Liver (tissue), 9 donors: ENCODE measurements around the gene MBOAT1. TPM values are rescaled to one million over a fixed set of nuclear protein-coding genes. Genes with fewer than 3 reads are reported as not detected.

Experiments used
- DNase-seq: peaks from one replicate; pipeline ENCODE4 v3.0.0-alpha.2; 2017; ENCODE audit warnings: low spot score
- H3K27ac ChIP-seq, 2 donors: one replicate each; pipeline ENCODE4 v1.7.0; 2013; ENCODE audit warnings: inconsistent platforms in 2 of 2, low read length in 2 of 2, control low read depth in 1 of 2, low read depth in 1 of 2, mild to moderate bottlenecking in 1 of 2
- H3K27me3 ChIP-seq, 4 donors: one replicate each; pipeline versions ENCODE4 v1.6.1 to v1.7.0; 2013; ENCODE audit warnings: low read length in 3 of 4, inconsistent platforms in 1 of 4, mild to moderate bottlenecking in 1 of 4, moderate library complexity in 1 of 4; ENCODE audit not compliant: control insufficient read depth in 4 of 4, insufficient read depth in 4 of 4
- H3K36me3 ChIP-seq, 4 donors: one replicate each; pipeline versions ENCODE4 v1.6.1 to v1.7.0; 2013; ENCODE audit warnings: low read length in 3 of 4, mild to moderate bottlenecking in 3 of 4, low read depth in 1 of 4, moderate library complexity in 1 of 4; ENCODE audit not compliant: control insufficient read depth in 4 of 4, insufficient read depth in 3 of 4
- H3K4me1 ChIP-seq, 4 donors: one replicate each; pipeline versions ENCODE4 v1.6.1 to v1.7.0; 2013; ENCODE audit warnings: low read length in 3 of 4, mild to moderate bottlenecking in 3 of 4, moderate library complexity in 1 of 4; ENCODE audit not compliant: control insufficient read depth in 4 of 4, insufficient read depth in 4 of 4
- H3K4me3 ChIP-seq, 3 donors: one replicate each; pipeline versions ENCODE4 v1.6.1 to v1.7.0; 2013; ENCODE audit warnings: low read length in 3 of 3, control low read depth in 1 of 3, low read depth in 1 of 3, mild to moderate bottlenecking in 1 of 3
- H3K9ac ChIP-seq, 2 donors: one replicate each; pipeline ENCODE4 v1.7.0; 2013; ENCODE audit warnings: low read length in 2 of 2, mild to moderate bottlenecking in 2 of 2, moderate library complexity in 2 of 2, control low read depth in 1 of 2, low read depth in 1 of 2
- H3K9me3 ChIP-seq, 4 donors: one replicate each; pipeline versions ENCODE4 v1.6.1 to v1.7.0; 2013; ENCODE audit warnings: low read length in 3 of 4; ENCODE audit not compliant: control insufficient read depth in 4 of 4
- CTCF ChIP-seq: fragments of 150-350 bp; IDR thresholded peaks from 2 replicates; pipeline ENCODE4 v1.5.1; 2017; ENCODE audit warnings: improper control_type of control experiment, low read depth, low read length; ENCODE audit not compliant: missing input control
- FOXA1 ChIP-seq: IDR thresholded peaks from 2 replicates; pipeline ENCODE4 v1.6.1; 2016; ENCODE audit warnings: antibody characterized with exemption
- HNF4A ChIP-seq, 2 donors: conservative IDR thresholded peaks; 2 replicates each; pipeline ENCODE4 v1.6.1; 2016; ENCODE audit warnings: antibody characterized with exemption in 2 of 2, mild to moderate bottlenecking in 2 of 2
- HNF4G ChIP-seq: IDR thresholded peaks from 2 replicates; pipeline ENCODE4 v1.6.1; 2016; ENCODE audit warnings: antibody characterized with exemption
- JUND ChIP-seq, 2 donors: IDR thresholded peaks; 2 replicates each; pipeline ENCODE4 v1.6.1; 2016; ENCODE audit warnings: antibody characterized with exemption in 2 of 2
- RAD21 ChIP-seq, 2 donors: IDR thresholded peaks; 2 replicates each; pipeline ENCODE4 v1.6.1; 2016; ENCODE audit warnings: antibody characterized with exemption in 2 of 2, mild to moderate bottlenecking in 2 of 2
- SP1 ChIP-seq: IDR thresholded peaks from 2 replicates; pipeline ENCODE4 v1.6.1; 2018; ENCODE audit warnings: antibody characterized with exemption, mild to moderate bottlenecking
- WGBS: extraction: QIAGEN DNeasy Blood & Tissue Kit; methylation state at CpG from one replicate; pipeline ENCODE4 v1.1.7; 2013; 5-methylcytosine and 5-hydroxymethylcytosine counted together
- polyA plus RNA-seq, 2 donors: library from polyadenylated mRNA; stranded (reverse) in 1 of 2; unstranded in 1 of 2; fragments of 200-250 nt in 1 of 2; fragments of >200 nt in 1 of 2; fragmentation: Nextera tagmentation in 1 of 2; extraction: Ambion mirVana in 1 of 2; gene quantifications; one replicate each; pipeline versions ENCODE4 v1.2.1 to v1.2.3, GENCODE V29; 2013 to 2015
- total RNA-seq, 2 donors: library from RNA; depleted of rRNA; stranded (reverse); fragments of >200 nt; gene quantifications; one replicate each; pipeline ENCODE4 v1.2.3, GENCODE V29; 2014
- TF ChIP-seq, protein P1 (sequence below): IDR thresholded peaks from 2 replicates; pipeline ENCODE4 v1.6.1; 2016; ENCODE audit warnings: antibody characterized with exemption
- TF ChIP-seq, protein P2 (sequence below): IDR thresholded peaks from 2 replicates; pipeline ENCODE4 v1.6.1; 2016; ENCODE audit warnings: antibody characterized with exemption, mild to moderate bottlenecking
- donor health status: healthy.
- donor health status: healthy.
- donor health status: healthy.
- donor health status: healthy.
- donor health status: healthy.

MBOAT1 gene
- total and polyA plus RNA-seq, 4 donors = 1.2 to 9.3 (median 3.3) TPM

DNA sequence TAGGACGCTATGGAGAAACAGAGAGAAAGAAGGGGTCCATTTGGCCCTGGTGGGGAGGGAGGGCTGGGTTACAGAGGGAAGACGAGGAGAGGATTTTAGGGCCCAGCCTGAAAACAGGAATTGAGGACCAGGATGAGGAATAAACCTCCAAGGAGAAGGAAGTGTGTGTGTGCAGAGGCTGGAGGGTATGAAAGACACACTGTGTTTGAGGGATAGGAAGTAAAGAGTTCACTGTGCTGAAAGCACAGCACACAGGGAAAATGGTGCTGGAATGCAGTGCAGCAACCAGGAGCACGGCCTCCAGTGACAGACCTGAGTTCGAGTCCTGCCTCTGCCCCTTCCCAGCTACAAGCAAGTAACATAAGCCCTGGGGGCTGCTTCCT is 7.8 kb downstream of the MBOAT1 start (continued):
- TF ChIP-seq CTCF = no peak
- TF ChIP-seq SP1 = no peak
- TF ChIP-seq JUND (IDR thresholded peaks at IDR 0.05) = no peak

DNA sequence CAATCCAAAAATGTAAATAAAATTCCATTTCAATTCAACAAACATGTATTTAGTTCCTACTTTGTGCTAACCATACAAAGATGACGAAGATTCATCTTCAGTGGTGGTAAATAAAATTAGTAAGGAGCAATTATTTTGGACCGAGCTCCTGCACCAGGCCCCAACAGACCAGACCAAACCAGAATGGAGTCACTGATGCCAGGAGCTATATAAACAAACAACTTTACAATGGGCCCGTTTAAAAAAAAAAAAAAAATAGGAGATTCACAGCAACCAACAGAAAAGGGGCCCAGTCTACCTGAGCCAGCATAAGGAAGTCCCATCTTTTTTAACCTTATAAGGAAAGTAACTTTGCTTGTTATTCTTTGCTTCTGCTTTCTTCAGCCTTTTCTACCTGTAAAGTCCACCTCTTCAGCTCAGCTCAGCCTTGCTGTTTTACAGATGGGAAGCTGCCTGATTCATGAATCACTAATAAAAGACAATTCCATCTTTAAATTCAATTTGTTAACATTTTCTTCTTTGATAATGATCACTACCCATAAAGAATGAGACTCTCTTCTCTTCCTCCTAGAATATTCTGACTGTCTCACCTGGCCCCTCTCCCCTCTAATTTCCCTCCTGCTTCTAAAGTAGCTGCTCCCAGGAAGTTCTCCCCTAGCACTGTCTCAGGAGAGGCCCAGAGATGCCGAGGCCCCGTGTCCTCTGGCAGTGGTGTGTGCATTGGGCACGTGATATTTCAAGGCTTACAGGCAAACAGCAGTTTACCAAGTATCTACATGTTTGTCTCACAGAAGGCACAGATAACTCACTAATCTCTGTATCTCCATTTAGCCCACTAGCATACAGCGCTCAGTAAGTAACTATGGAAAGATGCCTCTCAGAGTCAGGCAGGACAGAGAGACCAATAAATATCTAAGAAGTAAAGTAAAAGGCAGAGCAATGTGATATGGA is 8.4 kb downstream of the MBOAT1 start:
- 73% methylated on average over 7 of the region's 7 CpGs for WGBS
- peaks cover 0 to 6% (median 4%) of the 10 kb centered on the region in 4 donors for H3K4me1 ChIP-seq

More for the DNA sequence above, 8.4 kb downstream of the MBOAT1 start:
- Histone ChIP-seq H3K9ac (no peak overlapping the region), H3K27me3 (no peaks in the 10 kb centered on the region), H3K9me3 (no peaks in the 10 kb centered on the region), H3K36me3 (no peaks in the 10 kb centered on the region), H3K4me3 (no peak overlapping the region), H3K27ac (peak overlapping the region in 1 of 2 donors; percentile 61)
- no peak for TF ChIP-seq HNF4A (conservative IDR thresholded peaks at IDR 0.05)
- TF ChIP-seq, protein P1, sequence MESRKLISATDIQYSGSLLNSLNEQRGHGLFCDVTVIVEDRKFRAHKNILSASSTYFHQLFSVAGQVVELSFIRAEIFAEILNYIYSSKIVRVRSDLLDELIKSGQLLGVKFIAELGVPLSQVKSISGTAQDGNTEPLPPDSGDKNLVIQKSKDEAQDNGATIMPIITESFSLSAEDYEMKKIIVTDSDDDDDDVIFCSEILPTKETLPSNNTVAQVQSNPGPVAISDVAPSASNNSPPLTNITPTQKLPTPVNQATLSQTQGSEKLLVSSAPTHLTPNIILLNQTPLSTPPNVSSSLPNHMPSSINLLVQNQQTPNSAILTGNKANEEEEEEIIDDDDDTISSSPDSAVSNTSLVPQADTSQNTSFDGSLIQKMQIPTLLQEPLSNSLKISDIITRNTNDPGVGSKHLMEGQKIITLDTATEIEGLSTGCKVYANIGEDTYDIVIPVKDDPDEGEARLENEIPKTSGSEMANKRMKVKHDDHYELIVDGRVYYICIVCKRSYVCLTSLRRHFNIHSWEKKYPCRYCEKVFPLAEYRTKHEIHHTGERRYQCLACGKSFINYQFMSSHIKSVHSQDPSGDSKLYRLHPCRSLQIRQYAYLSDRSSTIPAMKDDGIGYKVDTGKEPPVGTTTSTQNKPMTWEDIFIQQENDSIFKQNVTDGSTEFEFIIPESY = no peak
- no peak for TF ChIP-seq CTCF
- TF ChIP-seq RAD21 (IDR thresholded peaks at IDR 0.05) = no peak
- TF ChIP-seq SP1 = no peak
- no peak for TF ChIP-seq FOXA1
- TF ChIP-seq, protein P2, sequence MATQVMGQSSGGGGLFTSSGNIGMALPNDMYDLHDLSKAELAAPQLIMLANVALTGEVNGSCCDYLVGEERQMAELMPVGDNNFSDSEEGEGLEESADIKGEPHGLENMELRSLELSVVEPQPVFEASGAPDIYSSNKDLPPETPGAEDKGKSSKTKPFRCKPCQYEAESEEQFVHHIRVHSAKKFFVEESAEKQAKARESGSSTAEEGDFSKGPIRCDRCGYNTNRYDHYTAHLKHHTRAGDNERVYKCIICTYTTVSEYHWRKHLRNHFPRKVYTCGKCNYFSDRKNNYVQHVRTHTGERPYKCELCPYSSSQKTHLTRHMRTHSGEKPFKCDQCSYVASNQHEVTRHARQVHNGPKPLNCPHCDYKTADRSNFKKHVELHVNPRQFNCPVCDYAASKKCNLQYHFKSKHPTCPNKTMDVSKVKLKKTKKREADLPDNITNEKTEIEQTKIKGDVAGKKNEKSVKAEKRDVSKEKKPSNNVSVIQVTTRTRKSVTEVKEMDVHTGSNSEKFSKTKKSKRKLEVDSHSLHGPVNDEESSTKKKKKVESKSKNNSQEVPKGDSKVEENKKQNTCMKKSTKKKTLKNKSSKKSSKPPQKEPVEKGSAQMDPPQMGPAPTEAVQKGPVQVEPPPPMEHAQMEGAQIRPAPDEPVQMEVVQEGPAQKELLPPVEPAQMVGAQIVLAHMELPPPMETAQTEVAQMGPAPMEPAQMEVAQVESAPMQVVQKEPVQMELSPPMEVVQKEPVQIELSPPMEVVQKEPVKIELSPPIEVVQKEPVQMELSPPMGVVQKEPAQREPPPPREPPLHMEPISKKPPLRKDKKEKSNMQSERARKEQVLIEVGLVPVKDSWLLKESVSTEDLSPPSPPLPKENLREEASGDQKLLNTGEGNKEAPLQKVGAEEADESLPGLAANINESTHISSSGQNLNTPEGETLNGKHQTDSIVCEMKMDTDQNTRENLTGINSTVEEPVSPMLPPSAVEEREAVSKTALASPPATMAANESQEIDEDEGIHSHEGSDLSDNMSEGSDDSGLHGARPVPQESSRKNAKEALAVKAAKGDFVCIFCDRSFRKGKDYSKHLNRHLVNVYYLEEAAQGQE = no peak
- no peak for TF ChIP-seq HNF4G
- TF ChIP-seq JUND (IDR thresholded peaks at IDR 0.05) = no peak
- DNase-seq = no peak
